ENCODE measurements around the gene CDK14. TPM values are rescaled to one million over a fixed set of nuclear protein-coding genes. Genes with fewer than 3 reads are reported as not detected.

The CDK14 gene
- total and polyA plus RNA-seq, 2 donors (not counting 1 experiment from before 2014, with no cell fraction given): 23.6 to 41.1 TPM

DNA sequence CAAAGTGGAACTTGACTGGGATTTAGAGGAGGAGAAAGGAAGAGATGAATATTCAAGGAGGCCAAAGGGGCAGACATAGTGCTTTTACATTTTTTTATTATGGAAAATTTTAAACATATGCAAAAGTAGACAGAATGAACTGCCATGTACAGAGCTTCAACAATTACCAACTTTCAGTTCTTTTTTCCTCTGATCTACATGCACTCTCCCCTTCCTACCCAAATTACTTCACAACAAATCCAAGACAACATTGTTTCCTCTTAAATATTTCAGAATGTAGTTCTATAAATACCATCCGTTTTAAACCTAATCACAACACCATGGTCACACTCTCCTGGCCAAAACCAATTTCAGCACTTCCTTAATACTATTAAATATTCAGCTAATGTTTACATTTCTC lies 584.6 kb downstream of the CDK14 start:
- H4K20me1 ChIP-seq (ENCODE audit: control insufficient read depth, extremely low read depth, insufficient read depth, low read length): no peaks in the 10 kb centered on the region
- H3K9me3 ChIP-seq (ENCODE audit: control insufficient read depth, insufficient read depth, low read depth, low read length): no peaks in the 10 kb centered on the region
- no peak overlapping the region for H3K4me2 ChIP-seq (ENCODE audit: extremely low read depth, insufficient read depth, low read length)
- H3K36me3 ChIP-seq (ENCODE audit: control insufficient read depth, insufficient read depth, low read length): no peaks in the 10 kb centered on the region
- no peak overlapping the region for H2AFZ ChIP-seq (ENCODE audit: low read length)
- H3K27ac ChIP-seq (ENCODE audit: insufficient read depth, low read length): no peak overlapping the region
- no peak for TF ChIP-seq EZH2 (IDR thresholded peaks at IDR 0.05; ENCODE audit: low read length, missing control alignments)
- TF ChIP-seq, protein P1, sequence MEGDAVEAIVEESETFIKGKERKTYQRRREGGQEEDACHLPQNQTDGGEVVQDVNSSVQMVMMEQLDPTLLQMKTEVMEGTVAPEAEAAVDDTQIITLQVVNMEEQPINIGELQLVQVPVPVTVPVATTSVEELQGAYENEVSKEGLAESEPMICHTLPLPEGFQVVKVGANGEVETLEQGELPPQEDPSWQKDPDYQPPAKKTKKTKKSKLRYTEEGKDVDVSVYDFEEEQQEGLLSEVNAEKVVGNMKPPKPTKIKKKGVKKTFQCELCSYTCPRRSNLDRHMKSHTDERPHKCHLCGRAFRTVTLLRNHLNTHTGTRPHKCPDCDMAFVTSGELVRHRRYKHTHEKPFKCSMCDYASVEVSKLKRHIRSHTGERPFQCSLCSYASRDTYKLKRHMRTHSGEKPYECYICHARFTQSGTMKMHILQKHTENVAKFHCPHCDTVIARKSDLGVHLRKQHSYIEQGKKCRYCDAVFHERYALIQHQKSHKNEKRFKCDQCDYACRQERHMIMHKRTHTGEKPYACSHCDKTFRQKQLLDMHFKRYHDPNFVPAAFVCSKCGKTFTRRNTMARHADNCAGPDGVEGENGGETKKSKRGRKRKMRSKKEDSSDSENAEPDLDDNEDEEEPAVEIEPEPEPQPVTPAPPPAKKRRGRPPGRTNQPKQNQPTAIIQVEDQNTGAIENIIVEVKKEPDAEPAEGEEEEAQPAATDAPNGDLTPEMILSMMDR (conservative IDR thresholded peaks at IDR 0.05 in 1 of 2, IDR thresholded peaks at IDR 0.05 in 1 of 2; ENCODE audit: low read depth in 1 of 2, low read length in 2 of 2): no peak
- H3K27me3 ChIP-seq (ENCODE audit: control insufficient read depth, insufficient read depth, low read length): no peaks in the 10 kb centered on the region
- H3K9ac ChIP-seq (ENCODE audit: insufficient read depth, low read length): no peak overlapping the region
- no peaks in the 10 kb centered on the region for H3K79me2 ChIP-seq (ENCODE audit: control insufficient read depth, insufficient read depth, low read length)
- H3K4me3 ChIP-seq (replicated peaks in 1 of 4; ENCODE audit: control extremely low read depth in 1 of 4, insufficient read depth in 1 of 4, low read depth in 3 of 4, low read length in 4 of 4): no peak overlapping the region
- DNase-seq (ENCODE audit: low read depth in 2 of 2): no peak
- H3K4me1 ChIP-seq (ENCODE audit: control insufficient read depth, extremely low read depth, insufficient read depth, low read length): peaks cover 9% of the 10 kb centered on the region

DNA sequence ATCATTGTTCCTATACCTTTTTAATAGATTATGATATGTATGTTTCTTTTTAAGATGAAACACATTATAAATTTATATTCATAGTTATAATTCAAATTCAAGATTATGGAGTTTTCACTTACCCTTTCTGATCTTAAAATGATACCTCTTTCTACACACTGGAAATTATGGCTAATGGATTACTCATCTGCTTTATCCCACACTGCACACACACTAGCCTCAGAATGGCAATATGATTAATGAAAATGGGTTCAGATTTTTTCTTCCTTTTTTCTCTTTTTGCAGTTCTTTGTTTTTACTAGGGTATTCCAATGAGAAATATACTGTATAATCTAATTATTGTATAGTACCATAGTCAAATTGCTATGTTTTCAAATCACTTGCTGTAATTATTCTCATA lies 585.8 kb downstream of the CDK14 start:
- TF ChIP-seq, protein P1 (conservative IDR thresholded peaks at IDR 0.05 in 1 of 2, IDR thresholded peaks at IDR 0.05 in 1 of 2; ENCODE audit: low read depth in 1 of 2, low read length in 2 of 2): no peak
- TF ChIP-seq EZH2 (IDR thresholded peaks at IDR 0.05; ENCODE audit: low read length, missing control alignments): no peak
- no peak overlapping the region for H3K27ac ChIP-seq (ENCODE audit: insufficient read depth, low read length)
- H3K4me2 ChIP-seq (ENCODE audit: extremely low read depth, insufficient read depth, low read length): peak overlapping the region; percentile 44
- no peaks in the 10 kb centered on the region for H3K27me3 ChIP-seq (ENCODE audit: control insufficient read depth, insufficient read depth, low read length)
- no peak overlapping the region for H3K4me3 ChIP-seq (replicated peaks in 1 of 4; ENCODE audit: control extremely low read depth in 1 of 4, insufficient read depth in 1 of 4, low read depth in 3 of 4, low read length in 4 of 4)
- H3K4me1 ChIP-seq (ENCODE audit: control insufficient read depth, extremely low read depth, insufficient read depth, low read length): peaks cover 9% of the 10 kb centered on the region
- H3K9ac ChIP-seq (ENCODE audit: insufficient read depth, low read length): no peak overlapping the region
- peak in 1 of 2 donors; percentile 64 for DNase-seq (ENCODE audit: low read depth in 2 of 2)
- H3K36me3 ChIP-seq (ENCODE audit: control insufficient read depth, insufficient read depth, low read length): no peaks in the 10 kb centered on the region
- no peaks in the 10 kb centered on the region for H3K79me2 ChIP-seq (ENCODE audit: control insufficient read depth, insufficient read depth, low read length)
- H3K9me3 ChIP-seq (ENCODE audit: control insufficient read depth, insufficient read depth, low read depth, low read length): no peaks in the 10 kb centered on the region
- H2AFZ ChIP-seq (ENCODE audit: low read length): no peak overlapping the region
- no peaks in the 10 kb centered on the region for H4K20me1 ChIP-seq (ENCODE audit: control insufficient read depth, extremely low read depth, insufficient read depth, low read length)

DNA sequence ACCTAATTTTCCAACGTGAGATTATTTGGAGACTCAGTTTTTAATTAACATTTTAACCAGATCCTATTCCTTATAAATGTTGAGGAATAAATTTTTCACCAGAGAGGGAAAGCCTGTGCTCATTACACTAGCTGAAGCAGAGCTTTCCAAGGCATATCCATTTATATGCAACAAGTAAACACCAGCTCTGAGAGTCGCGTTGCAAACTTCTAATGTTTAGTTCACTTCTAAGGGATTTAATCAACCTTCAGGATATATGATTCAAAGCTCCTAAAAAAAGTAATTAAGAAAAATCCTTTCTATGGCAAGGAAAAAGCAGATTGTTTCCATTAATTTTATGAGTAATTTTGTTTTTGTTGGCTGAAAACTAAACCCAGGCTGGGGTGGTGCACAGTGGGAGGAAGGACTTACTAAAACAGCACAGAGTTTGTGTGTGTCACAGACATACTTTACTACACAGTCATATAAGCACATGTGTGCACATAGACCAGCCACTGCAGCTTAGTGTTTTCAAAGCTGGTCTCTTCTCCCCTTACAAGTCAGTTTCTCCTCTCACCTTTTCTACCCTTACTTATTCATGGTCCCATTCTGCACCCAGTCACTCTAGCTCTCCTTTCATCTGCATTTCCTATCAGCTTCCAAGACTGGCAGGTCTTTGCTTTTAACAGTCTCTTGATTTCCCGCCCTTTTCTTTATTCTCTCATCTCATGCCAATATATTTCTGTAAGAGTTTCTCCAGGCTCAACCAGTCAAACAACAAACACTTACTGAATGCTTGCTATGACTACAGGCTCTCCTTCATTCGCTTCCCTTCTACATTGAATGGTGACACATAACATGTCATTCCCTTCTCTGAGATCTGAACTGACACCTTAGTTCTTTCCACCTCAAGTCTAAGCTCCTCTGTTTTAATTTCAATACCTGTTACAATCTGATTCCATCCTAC lies 587.0 kb downstream of the CDK14 start:
- Histone ChIP-seq H3K27ac (ENCODE audit: insufficient read depth, low read length) (peak overlapping the region; percentile 63), H3K4me1 (ENCODE audit: control insufficient read depth, extremely low read depth, insufficient read depth, low read length) (peaks cover 9% of the 10 kb centered on the region), H3K79me2 (ENCODE audit: control insufficient read depth, insufficient read depth, low read length) (no peaks in the 10 kb centered on the region), H3K4me2 (ENCODE audit: extremely low read depth, insufficient read depth, low read length) (peak overlapping the region; percentile 59), H3K9ac (ENCODE audit: insufficient read depth, low read length) (no peak overlapping the region), H3K27me3 (ENCODE audit: control insufficient read depth, insufficient read depth, low read length) (no peaks in the 10 kb centered on the region), H4K20me1 (ENCODE audit: control insufficient read depth, extremely low read depth, insufficient read depth, low read length) (no peaks in the 10 kb centered on the region), H3K9me3 (ENCODE audit: control insufficient read depth, insufficient read depth, low read depth, low read length) (no peaks in the 10 kb centered on the region), H3K36me3 (ENCODE audit: control insufficient read depth, insufficient read depth, low read length) (no peaks in the 10 kb centered on the region), H2AFZ (ENCODE audit: low read length) (no peak overlapping the region), H3K4me3 (replicated peaks in 1 of 4; ENCODE audit: control extremely low read depth in 1 of 4, insufficient read depth in 1 of 4, low read depth in 3 of 4, low read length in 4 of 4) (peak overlapping the region in 1 of 4 experiments; percentile 3)
- peak; percentile 97 to 98 for DNase-seq (ENCODE audit: low read depth in 2 of 2)
- no peak for TF ChIP-seq EZH2 (IDR thresholded peaks at IDR 0.05; ENCODE audit: low read length, missing control alignments)
- TF ChIP-seq, protein P1 (conservative IDR thresholded peaks at IDR 0.05 in 1 of 2, IDR thresholded peaks at IDR 0.05 in 1 of 2; ENCODE audit: low read depth in 1 of 2, low read length in 2 of 2): no peak

Data from fibroblast of lung (primary cell).